Left hindlimb (tissue), 1 donor: Measurements from ENCODE around the gene ARL6IP4.

Experiments used
- DNase-seq: peaks from one replicate; pipeline ENCODE4 v3.0.0-alpha.2; 2018

The ARL6IP4 gene

DNA sequence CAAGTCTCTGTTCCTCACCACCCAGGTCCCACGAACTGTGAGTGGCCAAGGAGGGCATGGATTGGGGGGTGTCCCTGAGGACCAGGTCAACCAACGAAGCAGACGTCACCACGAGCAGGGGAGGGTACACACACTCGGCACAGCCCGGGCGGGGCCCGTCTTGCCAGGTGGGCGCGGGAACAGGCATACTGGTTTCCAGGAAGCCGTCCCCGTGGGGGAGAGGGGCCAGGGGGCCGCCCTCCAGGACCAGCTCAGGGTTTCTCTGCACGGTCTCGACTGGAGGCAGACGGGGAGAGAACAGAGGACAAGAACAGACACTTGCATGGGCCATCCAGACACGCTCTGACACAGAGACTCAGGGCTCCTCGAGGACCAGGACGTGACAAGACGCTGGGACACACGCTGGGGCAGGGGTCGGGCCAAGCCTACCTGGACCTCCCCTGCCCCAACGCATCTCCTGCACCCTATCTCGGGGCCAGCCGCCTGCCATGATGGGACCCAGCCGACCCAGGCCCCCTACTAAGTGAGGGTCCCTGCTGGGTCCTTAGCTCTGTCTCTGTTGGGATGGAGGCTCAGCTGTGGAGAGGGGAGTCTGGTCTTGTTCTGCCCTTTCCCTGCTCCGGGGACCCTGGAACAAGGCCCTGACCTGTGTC lies 11.3 kb downstream of the ARL6IP4 start:
- peak; percentile 28 for DNase-seq

DNA sequence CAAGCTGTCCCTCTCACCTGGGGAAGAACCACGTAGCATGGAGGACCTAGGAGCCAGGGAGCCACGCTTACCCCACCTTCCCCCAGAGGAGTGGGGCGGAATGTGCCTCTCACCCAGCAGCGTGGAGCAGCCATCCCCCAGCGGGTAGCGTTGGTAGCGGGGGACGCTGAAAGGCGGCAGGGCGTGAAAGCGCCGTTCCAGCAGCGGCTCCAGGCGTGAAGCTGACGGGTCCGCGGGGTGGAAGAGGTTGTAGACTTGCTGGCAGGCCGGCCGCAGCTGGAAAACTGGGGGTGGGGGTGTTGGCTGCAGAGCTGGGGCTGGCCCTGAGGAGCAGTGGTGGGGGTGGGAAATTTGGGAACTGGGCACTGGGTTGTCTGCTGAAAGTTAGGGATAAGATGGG lies 11.9 kb downstream of the ARL6IP4 start:
- DNase-seq, result peak; percentile 15

DNA sequence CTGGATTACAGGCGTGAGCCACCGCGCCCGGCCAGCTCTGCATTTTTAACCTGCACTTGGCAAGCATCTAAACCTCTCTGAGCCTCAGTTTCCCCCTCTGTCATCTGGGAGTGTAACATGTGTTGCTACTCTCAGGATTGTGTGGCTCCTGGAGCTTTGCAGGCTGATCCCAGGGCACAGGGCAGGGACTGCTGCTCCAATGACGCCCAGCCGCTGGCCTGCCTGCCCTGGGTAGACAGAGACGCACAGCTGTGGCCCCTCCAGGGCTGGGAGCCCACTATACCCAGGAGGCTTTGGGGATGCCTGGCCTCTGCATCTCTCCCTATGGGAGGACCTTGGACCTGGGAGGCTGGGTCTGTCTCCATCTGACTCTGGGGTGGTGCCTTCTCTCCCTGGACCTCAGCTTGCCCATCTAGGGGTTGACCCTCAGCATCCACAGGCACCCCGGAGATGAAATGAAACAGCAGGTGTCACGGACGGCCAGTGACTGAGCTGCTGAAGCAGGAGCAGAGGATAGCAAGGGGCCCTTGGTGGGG lies 13.7 kb downstream of the ARL6IP4 start:
- DNase-seq, result peak; percentile 24

DNA sequence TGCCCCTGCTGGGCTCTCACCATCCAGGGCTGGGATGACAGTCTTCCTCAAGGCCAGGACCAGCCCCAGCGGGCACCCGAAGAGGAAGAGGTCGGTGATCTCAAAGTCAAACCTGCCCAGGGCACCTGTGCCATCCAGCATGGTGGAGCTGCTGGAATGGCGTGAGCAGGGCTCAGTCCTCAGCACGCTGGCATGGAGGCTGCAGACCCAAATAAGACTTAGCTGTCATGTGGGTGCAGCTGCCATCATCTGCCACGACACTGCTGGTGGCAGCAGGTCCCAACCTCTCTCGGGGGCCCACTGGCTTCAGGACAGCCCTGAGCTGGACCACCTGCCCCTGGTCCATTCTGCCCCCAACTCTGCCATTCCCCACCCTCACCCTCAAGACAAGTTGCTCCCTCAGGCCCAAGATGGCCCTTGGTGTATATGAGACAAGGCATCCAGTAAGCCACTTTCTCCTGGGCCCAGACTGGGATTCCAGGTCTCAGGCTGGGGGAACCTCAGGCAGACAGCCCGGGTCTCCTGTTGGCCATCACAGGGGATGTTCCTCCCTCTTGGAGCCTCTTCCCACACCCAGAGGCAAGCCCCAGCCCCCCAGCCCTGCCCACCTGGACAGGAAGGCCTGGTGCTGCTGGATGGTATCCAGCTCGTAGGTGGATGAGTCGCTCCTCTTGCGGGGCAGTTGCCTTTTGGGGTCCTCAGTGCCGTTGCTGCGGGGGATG lies 14.5 kb downstream of the ARL6IP4 start:
- DNase-seq, result no peak

DNA sequence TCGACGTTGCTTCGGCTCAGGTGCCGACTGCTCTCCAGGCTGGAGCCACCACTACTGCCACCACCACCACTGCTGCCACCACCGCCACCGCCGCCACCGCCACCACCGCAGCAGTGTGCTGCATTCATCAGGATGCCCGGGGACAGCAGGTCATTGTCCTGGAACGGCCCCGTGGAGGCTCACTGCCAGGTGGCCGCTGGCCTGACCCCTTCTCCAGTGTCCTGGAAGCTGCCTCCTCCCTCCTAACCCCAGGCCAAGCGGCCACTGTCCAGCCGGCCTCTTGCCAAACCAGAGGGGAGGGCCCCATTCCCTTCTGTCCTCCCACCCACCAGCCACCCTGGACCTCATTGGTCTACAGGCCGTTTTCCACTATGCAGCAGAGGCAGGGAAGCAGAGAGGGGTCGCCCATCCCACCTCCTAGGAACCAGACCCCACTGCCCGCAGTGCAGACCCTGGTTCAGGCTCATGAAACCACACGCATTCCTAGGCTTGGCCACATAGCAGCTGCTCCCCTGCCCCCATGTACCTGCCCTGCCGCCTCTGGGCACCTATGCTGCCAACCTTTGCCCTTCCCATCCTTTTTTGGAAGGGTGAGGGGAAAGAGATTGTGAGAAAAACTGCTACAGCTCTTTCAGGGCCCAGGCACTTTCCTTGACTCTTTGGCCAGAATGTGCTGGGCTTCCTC lies 15.2 kb downstream of the ARL6IP4 start:
- DNase-seq, result peak; percentile 17

DNA sequence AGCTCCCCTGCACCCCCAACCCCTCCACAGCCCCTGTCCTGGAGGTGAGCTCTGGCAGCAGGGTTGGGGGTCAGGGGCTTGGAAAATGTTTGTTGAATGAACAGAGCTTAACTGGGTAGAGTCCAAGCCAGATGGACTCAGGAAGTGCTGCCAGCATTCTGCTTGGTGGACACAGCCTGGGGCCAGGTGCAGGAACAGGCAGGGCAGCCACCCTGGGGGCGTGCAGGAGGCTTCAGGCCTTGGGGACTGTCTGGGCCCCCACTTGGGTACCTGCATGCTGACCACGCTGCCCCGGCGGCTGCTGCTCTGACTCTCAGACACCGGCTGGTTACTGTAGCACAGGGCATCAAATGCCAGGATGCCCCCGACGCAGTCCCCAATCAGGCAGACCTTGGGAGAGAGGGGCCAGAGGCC lies 15.7 kb downstream of the ARL6IP4 start:
- DNase-seq, result peak; percentile 25

DNA sequence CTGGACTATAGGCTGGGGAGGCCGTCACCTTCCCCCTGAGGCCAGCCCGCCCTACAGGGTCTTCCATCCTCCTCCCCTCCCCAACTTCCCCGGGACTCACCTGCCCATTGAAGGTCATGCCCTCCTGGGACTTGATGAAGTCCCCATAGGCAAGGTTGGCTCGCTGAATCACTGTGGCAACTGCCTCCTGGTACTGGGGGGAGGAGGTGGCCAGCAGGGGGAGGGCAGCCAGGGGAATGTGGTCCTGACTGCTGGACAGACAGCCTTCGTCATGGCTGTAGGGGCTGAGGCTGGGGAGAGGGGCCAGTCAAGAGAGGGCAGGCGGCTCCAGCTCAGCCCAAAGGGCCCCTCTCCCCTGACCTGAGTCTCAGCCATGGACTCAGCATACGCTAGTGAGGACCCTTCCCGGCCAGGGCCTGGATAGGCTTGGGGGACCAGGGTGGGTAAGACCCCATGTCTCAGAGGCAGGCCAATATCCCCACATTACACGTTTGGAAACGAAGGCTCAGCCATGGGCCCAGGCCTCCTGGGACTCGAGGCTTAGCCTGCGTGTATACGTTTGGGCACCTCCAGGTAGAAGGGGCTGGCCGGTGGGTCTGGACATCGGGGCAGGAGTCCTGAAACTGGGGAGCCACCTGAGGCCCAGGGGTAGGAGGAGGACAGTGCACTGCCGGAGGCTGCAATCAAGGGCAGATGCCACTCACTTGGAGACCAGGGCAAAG lies 16.3 kb downstream of the ARL6IP4 start:
- peak; percentile 25 for DNase-seq

DNA sequence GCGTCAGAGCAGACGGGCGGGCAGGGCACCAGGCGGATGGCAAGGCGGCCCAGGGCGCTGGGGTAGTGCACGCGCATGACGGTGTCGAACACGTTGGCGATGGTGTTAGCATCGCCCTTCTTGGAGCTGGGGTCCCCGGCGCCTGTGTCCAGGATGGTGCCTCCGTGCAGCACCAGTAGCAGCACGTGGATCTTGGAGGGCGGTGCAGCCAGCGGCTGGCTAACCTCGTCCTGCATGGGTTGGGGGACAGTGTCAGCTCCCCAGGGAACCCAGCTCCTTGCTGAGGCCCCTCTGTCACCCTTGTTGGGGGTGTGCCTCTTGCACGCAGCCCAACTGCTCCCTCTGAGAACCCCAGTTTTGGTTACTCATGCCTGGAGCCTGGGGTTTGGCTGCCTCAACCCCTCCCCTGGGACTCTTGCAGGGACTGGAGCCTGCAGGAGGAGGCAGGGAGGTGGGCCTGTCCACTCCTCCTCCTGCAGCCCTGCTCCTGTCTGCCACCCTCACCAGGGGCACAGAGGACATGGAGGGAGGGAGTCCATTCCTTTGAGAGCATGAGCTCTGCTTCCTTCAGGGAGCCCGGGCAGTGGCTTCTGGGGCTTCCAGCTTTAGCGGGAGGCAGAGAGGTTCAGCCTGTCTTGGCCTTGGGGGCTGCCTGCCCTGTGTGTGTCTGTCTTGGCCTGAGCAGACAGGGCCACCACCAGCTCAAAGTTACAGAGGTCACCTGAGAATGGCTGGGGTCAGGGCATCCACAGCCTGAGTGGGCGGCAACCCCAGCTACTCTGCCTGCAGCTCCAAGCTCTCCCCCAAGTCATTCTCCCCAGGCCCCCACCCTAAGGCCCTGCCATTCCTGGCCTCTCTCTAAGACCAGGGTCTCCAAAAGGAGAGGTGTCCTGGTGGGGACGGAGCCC lies 17.1 kb downstream of the ARL6IP4 start:
- peak; percentile 8 for DNase-seq

DNA sequence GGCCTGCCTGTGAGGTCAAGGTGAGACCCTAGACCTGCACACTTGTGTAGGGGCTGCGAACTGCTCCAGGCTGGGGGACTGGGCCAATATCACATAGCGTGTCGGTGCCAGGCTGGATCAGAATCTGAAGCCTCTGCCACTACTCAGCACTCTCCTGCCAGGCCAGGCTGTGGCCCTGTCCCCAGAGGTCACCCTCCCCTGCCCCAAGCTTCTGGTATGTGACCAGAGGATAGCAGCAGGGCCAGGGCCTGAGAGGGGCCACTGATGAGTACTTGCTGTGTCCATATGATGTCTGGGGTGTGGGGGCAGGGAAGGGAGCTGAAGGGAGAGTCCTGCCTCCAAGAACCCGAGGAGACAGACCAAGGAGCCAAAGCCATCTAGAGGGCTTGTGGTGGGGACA lies 17.8 kb downstream of the ARL6IP4 start:
- no peak for DNase-seq

DNA sequence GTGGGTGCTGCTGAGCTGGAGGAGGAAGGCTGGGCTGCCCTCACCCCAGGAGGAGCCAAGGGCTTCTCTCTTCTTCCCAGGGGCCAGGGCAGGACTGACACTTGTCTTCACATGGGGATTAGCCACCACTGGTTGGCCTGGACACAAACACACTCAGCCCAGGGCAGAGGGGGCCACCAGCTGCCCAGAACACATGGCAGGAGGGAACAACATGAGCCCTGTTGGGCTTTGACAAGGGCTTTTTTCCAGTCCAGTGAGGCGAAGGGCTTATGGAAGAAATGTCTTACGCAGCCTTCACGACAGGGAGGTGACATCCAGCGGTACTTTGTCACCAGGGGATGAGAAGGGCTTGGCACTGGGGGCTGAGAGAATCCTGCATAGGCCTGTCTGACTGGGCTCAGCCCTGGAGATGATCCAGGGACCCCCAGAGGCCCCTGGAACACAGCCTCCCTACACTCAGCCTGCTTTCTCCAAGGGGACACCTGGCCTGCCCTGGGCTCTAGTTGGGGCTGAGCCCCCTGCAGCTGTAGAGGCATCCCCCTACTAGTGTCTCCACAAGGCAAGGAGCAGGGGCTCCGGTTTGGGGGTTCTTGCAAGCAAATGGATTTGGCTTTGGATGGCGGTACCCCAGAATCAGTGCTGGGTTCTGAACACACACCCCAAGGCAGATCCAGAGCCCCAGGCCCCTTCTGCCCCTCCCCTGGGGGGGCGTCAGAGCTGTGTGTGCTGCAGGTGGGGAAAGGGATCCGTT lies 18.9 kb downstream of the ARL6IP4 start:
- peak; percentile 36 for DNase-seq

DNA sequence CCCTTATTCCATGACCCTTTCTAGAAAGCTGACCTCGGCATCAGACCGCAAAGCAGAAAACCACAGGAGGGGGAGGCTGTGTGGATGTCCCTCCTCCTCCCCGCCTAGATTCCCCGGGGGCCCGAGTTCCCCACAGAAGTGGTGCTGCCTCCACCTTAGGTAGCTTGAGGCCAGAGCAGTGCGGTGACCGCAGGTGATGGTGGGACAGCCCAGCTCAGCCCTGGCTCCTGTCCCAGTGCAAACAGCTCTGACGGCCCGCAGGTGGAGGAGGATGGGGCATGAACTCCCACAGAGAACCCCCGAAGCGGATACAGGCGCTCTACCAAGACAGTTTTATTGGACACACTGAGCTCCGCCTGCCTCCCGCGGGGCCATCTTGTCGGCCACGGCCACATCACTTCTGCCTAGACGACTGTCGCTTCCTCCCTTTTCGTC lies 19.5 kb downstream of the ARL6IP4 start:
- peak; percentile 13 for DNase-seq

DNA sequence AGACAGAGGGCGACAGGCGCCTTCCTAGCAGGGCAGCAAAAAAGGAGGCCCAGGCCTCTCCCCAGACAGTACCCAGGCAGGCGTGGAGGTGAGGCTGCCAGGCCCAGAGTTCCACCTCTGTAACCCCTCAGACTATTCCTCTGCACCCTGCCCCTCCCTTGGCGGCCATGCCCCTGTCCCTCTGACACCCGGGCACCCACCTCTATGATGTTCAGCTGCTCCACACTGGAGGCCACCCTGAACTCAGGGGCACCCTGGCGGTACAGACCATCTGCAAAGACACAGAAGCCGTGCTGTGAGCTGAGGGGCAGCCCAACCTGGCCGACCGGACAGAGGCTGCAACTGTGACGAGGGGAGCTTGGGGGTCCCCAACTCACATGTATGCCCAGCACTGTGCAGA lies 20.1 kb downstream of the ARL6IP4 start:
- peak; percentile 31 for DNase-seq

DNA sequence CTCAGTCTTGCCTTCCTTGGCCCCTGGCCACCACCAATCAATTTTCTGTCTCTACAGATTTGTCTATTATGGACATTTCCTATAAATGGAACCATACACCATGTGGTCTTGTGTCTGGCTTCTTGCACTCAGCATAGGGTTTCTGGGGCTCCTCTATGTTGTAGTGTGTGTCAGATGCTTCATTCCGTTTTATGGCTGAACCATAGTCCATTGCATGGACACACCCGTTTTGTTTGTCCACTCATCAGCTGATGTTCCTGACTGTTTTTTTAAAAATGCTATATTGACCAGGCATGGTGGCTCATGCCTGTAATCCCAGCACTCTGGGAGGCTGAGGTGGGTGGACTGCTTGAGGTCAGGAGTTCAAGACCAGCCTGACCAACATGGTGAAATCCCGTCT lies 21.0 kb downstream of the ARL6IP4 start:
- no peak for DNase-seq

DNA sequence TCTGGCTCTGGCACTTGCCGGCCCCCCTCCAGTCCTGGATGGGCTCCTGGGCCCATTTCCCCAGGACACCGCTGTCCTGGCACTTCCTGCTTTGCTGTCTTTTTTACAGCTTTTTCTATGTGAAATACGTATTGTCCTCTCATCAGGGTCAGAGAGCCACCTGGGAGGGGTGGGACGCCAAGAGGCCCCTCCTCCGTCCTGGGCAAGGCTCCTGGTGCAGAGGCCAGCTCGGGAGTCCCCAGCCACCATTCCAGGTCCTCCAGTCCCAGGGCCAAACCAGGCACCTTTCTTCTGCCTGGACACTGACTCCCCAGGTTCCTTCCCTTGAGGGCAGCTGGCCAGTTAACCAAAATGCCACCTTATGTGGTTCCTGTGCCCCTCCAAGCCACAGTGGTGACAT lies 22.8 kb downstream of the ARL6IP4 start:
- DNase-seq, result no peak

DNA sequence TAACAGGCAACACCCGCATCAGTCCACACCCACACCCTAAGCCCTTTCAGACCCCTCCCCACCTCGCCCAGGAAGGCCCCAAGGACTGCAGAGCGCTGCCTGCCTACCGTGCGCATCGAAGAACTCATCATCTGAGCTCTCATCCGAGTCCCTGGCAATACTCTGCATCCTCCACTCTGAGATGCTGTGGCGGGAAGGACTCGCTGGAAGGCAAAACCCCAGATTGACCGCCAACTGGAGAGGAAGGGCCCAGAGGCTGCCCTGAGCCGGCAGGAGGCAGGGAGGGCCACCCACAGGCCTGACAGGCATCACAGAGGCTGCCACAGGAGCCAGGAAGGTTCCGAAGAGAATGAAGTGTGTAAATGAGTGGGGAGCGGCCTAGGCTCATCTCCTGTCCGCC lies 23.8 kb downstream of the ARL6IP4 start:
- no peak for DNase-seq

DNA sequence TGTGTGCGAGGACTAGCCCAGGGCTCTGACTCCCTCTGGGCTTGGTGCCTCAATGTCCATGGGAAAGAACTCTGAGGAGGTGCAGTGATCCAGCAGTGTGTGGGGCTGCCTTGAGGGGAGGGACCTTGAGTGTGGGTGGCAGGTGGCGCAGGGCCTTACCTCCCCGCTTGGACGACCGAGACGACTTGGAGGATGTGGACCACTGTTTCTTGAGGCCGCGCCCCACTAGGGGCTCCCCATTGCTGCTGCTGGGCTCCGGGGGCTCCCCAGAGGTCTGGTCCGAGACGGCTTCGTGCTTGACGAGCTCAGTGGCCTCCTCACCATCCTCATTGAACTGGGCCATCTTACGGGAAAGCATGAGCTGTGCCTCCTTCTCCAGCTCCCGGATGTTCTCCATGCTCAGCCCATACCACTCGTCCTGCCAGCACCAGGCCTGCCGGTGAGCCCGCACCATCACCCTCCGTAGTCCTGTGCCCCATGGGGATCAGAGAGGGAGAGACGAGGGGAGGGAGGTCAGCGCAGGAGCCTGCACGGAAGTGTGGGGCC lies 24.7 kb downstream of the ARL6IP4 start:
- no peak for DNase-seq

DNA sequence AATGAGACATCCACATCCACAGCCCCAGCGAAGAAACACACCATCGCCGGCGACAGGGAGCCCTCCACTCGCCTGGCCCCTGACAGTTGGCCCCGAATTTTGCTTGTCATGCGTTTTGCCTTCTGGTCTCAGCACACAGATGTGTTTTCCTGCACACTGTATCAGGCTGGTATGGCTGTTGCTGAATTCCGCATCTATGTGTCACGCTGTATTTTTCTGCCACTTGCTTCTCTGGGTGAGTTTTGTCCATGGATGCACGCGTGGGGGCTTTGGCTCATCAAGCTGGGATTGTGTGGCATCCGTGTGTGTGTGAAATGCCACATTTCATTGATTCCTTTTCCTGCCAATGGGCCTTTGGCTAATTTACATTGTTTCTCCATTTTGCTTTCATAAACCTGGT lies 26.5 kb downstream of the ARL6IP4 start:
- DNase-seq, result no peak

DNA sequence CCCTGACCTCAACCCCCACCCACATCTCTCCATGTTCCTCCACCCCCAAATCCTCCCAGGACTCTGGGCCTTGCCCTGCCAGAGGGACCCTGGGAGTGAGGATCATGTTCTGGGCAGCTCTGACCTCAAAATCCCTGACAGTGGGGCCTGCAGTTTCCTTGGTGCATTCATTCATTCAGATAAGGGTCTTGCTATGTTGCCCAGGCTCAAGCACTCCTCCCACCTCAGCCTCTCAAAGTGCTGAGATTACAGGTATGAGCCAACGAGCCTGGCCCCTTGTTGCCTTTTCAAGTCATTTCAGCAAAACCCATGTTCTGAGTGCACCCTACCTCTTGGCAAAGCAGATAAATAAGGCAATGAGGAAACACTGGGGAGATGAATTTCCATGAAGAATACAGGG lies 29.6 kb downstream of the ARL6IP4 start:
- no peak for DNase-seq

DNA sequence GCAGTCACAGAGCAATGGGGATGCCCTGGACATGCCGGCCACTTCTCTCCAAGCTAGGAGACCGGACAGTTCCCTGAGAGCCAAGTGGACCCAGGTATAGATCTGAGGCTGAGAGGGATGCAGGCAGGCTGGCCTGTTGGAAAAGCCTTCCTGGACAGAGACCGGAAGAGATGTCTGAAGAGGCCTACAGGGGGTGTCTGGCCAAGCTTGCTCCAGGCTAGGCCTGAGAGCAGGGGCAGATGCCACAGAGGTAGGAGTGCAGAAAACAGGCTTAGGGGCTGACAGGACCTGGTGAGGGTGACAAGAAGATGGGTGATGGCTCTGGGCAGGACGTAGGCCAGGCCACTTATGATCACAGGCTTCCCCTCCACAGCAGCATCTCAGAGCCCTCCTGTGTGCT lies 30.2 kb downstream of the ARL6IP4 start:
- no peak for DNase-seq

DNA sequence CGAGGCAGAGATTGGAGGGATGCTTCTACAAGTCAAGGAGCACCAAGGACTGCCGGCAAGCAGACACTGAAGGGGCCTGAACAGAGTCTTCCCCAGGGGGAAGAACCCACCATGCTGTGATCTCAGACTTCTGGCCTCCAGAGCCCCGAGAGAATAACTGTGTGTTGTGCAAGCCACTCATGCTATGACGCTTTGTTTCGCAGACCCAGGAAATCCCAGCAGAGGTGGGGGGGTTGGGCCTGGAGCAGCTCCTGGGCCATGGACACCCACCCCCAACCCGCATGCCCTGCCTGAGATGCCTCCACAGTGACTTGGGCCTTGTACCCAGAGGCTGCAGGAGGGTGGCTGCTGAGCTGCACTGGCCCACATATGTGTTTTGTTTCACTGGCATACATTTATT lies 31.2 kb downstream of the ARL6IP4 start:
- no peak for DNase-seq
